SU-DHL-6 (cell line): ENCODE results near the gene HSPA1B.

ENCODE experiments used
- H2AFZ ChIP-seq: fragments of 200-600 bp; sonication (generic); 2 replicates; pipeline ENCODE4 v1.6.1; 2014; ENCODE audit warnings: low read depth, mild to moderate bottlenecking, moderate library complexity, mixed read lengths, antibody characterized with exemption, low read length; ENCODE audit not compliant: severe bottlenecking
- H3F3A ChIP-seq: fragments of 200-600 bp; shearing (Covaris generic); 2 replicates; pipeline ENCODE4 v1.6.0; 2016; ENCODE audit warnings: antibody characterized with exemption, mild to moderate bottlenecking; ENCODE audit not compliant: insufficient read depth
- H3K27ac ChIP-seq: fragments of 200-600 bp; sonication (generic); 2 replicates; pipeline ENCODE4 v1.5.1; 2016; ENCODE audit warnings: low read depth, mild to moderate bottlenecking, low read length, moderate library complexity, mixed read lengths
- H3K27me3 ChIP-seq: fragments of 200-600 bp; sonication (generic), shearing (Covaris generic); 2 replicates; pipeline ENCODE4 v1.6.0; 2014; ENCODE audit warnings: mild to moderate bottlenecking, low read length
- H3K36me3 ChIP-seq: fragments of 200-600 bp; sonication (generic); 2 replicates; pipeline ENCODE4 v1.6.1; 2014; ENCODE audit warnings: mild to moderate bottlenecking, low read length, mixed read lengths
- H3K4me2 ChIP-seq: fragments of 300-600, 200-600 bp; shearing (Covaris generic), sonication (generic); 2 replicates; pipeline ENCODE4 v1.6.0; 2014; ENCODE audit warnings: low read length, low read depth, mild to moderate bottlenecking; ENCODE audit not compliant: poor library complexity, severe bottlenecking
- H3K4me3 ChIP-seq: fragments of 200-600 bp; sonication (generic); 2 replicates; pipeline ENCODE4 v1.5.1; 2014; ENCODE audit warnings: antibody characterized with exemption, low read length, mild to moderate bottlenecking, mixed read lengths; ENCODE audit not compliant: insufficient read depth, poor library complexity, severe bottlenecking
- H3K79me2 ChIP-seq: fragments of 200-600 bp; sonication (generic); 2 replicates; pipeline ENCODE4 v1.6.1; 2014; ENCODE audit warnings: mild to moderate bottlenecking, low read length, moderate library complexity; ENCODE audit not compliant: insufficient read depth
- H3K9ac ChIP-seq: fragments of 200-600 bp; sonication (generic); 2 replicates; pipeline ENCODE4 v1.7.0; 2014; ENCODE audit warnings: mild to moderate bottlenecking, low read length
- H3K9me2 ChIP-seq: fragments of 200-600 bp; sonication (generic); replicated peaks from 2 replicates; pipeline ENCODE4 v1.6.1; 2014; ENCODE audit warnings: low read length; ENCODE audit not compliant: insufficient read depth
- H3K9me3 ChIP-seq: fragments of 200-600 bp; sonication (generic); 2 replicates; pipeline ENCODE4 v1.6.1; 2014; ENCODE audit warnings: low read length, mixed read lengths; ENCODE audit not compliant: insufficient read depth
- H4K20me1 ChIP-seq: fragments of 200-600 bp; sonication (generic); 2 replicates; pipeline ENCODE4 v1.6.1; 2014; ENCODE audit warnings: low read depth, mild to moderate bottlenecking, antibody characterized with exemption, low read length, moderate library complexity, mixed read lengths
- EZH2phosphoT487 ChIP-seq: fragments of 200-600 bp; sonication (generic), shearing (Covaris generic); conservative IDR thresholded peaks from 2 replicates; pipeline ENCODE4 v1.6.1; 2018; ENCODE audit warnings: mild to moderate bottlenecking, antibody characterized with exemption, low read length, moderate library complexity, mixed read lengths
- TF ChIP-seq, protein P1 (sequence below): fragments of 200-600 bp; sonication (generic); IDR thresholded peaks from one replicate; pipeline ENCODE4 v1.5.1; 2017; ENCODE audit warnings: antibody characterized with exemption, mild to moderate bottlenecking, low read length, moderate library complexity; ENCODE audit not compliant: insufficient read depth, poor library complexity, severe bottlenecking

The HSPA1B gene

GRCh38 chr6:31827286-31828079, at the start of gene HSPA1B:
TSS of gene HSPA1B (plus strand) at chr6:31827738. CDS start at chr6:31827951, 213 bp downstream.
- Histone ChIP-seq H3K79me2 (peaks cover 13% of the 10 kb centered on the region; the same call in 1 of the 2 replicates), H3K27me3 (no peaks in the 10 kb centered on the region), H3K9ac (peak within 1 kb of the TSS; percentile 66), H4K20me1 (no peaks in the 10 kb centered on the region), H3F3A (peaks cover 29% of the 10 kb centered on the region), H2AFZ (peak within 1 kb of the TSS; percentile 36), H3K27ac (peak within 1 kb of the TSS; percentile 56), H3K36me3 (no peaks in the 10 kb centered on the region), H3K9me2 (no peaks in the 10 kb centered on the region), H3K9me3 (no peaks in the 10 kb centered on the region), H3K4me3 (peak within 1 kb of the TSS; percentile 53), H3K4me2 (peak within 1 kb of the TSS; percentile 68)
- no peak for TF ChIP-seq EZH2phosphoT487
- TF ChIP-seq, protein P1, sequence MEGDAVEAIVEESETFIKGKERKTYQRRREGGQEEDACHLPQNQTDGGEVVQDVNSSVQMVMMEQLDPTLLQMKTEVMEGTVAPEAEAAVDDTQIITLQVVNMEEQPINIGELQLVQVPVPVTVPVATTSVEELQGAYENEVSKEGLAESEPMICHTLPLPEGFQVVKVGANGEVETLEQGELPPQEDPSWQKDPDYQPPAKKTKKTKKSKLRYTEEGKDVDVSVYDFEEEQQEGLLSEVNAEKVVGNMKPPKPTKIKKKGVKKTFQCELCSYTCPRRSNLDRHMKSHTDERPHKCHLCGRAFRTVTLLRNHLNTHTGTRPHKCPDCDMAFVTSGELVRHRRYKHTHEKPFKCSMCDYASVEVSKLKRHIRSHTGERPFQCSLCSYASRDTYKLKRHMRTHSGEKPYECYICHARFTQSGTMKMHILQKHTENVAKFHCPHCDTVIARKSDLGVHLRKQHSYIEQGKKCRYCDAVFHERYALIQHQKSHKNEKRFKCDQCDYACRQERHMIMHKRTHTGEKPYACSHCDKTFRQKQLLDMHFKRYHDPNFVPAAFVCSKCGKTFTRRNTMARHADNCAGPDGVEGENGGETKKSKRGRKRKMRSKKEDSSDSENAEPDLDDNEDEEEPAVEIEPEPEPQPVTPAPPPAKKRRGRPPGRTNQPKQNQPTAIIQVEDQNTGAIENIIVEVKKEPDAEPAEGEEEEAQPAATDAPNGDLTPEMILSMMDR: no peak

- no peaks in the 10 kb centered on the region for H3K27me3 ChIP-seq
- TF ChIP-seq, protein P1: no peak
- TF ChIP-seq EZH2phosphoT487: no peak
- H3K9me2 ChIP-seq: no peaks in the 10 kb centered on the region
- no peak overlapping the region for H3K4me2 ChIP-seq
- no peak overlapping the region for H3K9ac ChIP-seq
- no peaks in the 10 kb centered on the region for H3K79me2 ChIP-seq
- H3F3A ChIP-seq: no peaks in the 10 kb centered on the region; the same call in 1 of the 2 replicates
- no peaks in the 10 kb centered on the region for H4K20me1 ChIP-seq
- H3K4me3 ChIP-seq: no peak overlapping the region
- no peaks in the 10 kb centered on the region for H3K36me3 ChIP-seq
- H3K9me3 ChIP-seq: no peaks in the 10 kb centered on the region
- no peak overlapping the region for H3K27ac ChIP-seq
- H2AFZ ChIP-seq: no peak overlapping the region
Observed at GRCh38 chr6:31778193-31778592, 49.3 kb upstream of the HSPA1B start.

DNA sequence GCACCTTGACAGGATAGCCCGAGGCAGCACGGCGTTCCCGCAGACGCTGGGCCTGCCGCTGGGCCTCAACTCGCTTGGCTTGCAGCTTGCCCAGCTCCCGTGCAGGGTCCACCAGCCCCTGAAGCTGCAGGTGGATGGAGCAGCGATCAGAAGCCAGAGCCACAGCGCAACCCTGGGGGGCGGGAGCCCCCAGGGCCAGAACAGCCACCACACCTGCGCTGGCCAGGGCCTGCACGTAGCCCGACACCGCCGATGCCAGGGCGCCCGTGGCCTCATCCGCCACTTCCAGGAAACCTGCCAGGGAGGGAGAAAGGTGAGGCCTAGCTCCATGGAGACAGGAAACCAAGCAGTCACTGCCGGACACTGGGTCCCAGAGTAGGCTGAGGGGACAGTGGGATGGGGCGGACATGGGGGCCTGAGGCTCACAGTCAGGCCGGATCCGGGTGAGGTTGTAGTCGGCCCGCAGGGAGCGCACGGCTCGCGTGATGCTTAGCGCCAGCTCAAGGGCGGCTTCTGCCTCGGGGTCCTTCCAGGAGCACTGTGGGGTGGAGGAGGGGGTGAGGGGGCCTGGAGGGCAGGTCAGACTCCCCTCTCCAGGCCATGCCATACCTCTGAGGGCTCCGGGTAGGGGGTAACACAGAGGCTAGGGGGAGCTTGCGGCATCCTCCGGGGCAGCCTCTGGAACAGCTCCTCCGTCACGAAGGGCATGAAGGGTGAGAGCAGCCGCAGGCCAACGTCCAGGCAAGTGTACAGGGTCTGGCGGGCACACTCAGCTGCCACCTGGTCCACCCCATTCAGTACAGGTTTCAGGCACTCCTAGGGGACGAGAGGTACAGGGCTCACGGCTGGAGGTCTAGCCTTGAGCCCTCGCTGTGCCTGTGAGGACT, 48.3 kb upstream of the HSPA1B start:
- Histone ChIP-seq H3K4me2 (no peak overlapping the region), H3K9me3 (no peaks in the 10 kb centered on the region), H3K27me3 (no peaks in the 10 kb centered on the region), H3K4me3 (no peak overlapping the region), H3K9ac (no peak overlapping the region), H3K79me2 (no peaks in the 10 kb centered on the region), H3F3A (no peaks in the 10 kb centered on the region; the same call in 1 of the 2 replicates), H2AFZ (no peak overlapping the region), H3K36me3 (no peaks in the 10 kb centered on the region), H3K9me2 (no peaks in the 10 kb centered on the region), H4K20me1 (no peaks in the 10 kb centered on the region), H3K27ac (no peak overlapping the region)
- no peak for TF ChIP-seq EZH2phosphoT487
- TF ChIP-seq, protein P1: no peak
